ENCODE data around the gene IMMP2L.
"Not testable (repeated sequence)": the region's sequence is repeated elsewhere in the genome, so short reads cannot be mapped to it uniquely, and the experiment has no call there.

Gene IMMP2L

DNA sequence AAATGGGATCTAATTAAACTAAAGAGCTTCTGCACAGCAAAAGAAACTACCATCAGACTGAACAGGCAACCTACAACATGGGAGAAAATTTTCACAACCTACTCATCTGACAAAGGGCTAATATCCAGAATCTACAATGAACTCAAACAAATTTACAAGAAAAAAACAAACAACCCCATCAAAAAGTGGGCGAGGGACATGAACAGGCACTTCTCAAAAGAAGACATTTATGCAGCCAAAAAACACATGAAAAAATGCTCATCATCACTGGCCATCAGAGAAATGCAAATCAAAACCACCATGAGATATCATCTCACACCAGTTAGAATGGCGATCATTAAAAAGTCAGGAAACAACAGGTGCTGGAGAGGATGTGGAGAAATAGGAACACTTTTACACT lies 111.6 kb downstream of the IMMP2L start:
- not testable (repeated sequence) for DNase-seq

DNA sequence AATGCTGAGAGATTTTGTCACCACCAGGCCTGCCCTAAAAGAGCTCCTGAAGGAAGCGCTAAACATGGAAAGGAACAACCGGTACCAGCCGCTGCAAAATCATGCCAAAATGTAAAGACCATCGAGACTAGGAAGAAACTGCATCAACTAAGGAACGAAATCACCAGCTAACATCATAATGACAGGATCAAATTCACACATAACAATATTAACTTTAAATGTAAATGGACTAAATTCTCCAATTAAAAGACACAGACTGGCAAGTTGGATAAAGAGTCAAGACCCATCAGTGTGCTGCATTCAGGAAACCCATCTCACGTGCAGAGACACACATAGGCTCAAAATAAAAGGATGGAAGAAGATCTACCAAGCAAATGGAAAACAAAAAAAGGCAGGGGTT lies 114.8 kb downstream of the IMMP2L start:
- DNase-seq, result not testable (repeated sequence)

DNA sequence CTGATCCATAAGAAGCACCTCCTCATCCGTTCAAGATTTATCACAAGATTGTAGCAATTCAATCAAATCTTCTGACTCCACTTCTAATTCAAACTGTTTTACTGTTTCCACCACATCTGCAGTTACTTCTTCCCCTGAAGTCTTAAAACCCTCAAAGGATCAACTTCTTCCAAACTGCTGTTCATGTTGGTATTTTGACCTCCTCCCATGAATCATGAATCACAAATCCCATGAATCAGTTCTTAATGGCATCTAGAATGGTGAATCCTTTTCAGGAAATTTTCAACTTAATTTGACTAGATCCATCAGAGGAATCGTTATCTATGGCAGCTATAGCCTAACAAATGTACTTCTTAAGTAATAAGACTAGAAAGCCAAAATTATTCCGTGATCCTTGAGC lies 122.3 kb downstream of the IMMP2L start:
- no peak for DNase-seq

DNA sequence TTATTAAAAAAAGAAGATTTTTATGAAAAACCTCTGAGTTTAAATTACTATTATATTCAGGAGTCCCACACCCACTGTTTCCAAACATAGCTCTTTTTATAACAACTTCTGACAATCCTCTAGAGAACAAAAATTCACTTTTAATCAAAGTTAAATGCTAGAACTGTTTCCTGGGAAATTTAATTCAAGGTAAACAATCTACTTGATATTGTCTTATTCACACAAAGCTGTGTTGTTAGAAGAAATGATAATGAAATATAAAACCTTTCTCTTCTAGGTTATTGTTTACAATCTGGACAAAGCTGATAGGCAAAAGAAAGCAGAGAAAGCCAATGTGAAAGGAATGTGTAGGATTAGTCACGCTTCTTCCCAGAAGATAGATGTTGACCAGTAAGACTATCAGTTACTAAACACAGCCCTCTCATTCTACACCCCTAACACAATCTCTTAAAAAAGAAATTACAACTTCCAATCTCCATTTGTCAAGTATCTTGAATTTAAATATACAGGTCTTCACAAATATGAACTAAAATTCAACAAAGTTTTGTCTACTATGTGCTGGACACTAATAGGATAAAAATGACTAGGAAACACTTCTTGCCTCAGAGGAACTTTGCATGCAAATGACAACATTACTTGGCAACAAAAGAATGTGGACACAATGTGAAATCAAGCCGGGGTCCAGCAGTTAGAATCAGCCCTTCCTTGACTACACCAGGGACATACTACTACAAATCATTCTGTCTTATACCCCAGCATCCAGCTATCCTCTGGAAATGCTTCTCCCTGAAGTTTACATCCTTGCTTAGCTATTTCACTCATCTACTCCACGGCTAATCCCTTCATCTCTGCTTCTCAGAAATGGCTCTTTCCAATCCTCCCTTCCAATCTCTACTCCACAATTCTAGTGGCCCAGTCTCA lies 123.7 kb downstream of the IMMP2L start:
- DNase-seq, result no peak

GRCh38 chr7:111437736-111438135 lies 124.6 kb downstream of the IMMP2L start:
- DNase-seq, result no peak

DNA sequence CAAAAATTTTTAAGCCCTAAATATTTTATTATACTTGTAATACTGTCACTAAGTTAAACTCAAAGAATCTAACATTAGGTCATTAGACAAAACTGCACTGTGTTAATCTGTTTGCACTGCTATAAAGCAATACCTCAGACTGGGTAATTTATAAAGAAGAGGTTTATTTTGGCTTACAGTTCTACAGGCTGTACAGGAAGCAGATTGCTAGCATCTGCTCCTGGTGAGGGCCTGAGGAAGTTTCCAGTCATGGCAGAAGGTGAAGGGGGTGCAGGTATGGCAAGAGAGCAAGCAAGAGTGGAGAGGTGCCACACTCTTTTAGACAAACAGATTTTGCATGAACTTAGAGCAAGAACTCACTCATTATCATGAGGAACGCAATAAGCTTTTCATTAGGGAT lies 125.7 kb downstream of the IMMP2L start:
- no peak for DNase-seq

DNA sequence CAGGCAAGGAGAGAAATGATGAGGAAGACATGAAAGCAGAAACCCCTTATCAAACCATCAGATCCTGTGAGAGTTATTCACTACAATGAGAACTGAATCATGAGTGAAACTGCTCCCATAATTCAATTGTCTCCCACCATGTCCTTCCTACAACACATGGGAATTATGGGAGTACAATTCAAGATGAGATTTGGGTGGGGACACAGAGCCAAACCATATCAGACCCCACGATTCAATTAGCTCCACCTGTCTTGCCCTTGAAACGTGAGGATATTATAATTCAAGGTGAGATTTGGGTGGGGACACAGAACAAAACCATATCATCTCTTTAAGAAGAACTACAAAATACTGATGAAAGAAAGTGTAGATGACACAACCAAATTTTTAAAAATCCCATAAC lies 128.9 kb downstream of the IMMP2L start:
- DNase-seq, result no peak

GRCh38 chr7:111429781-111430180 lies 132.5 kb downstream of the IMMP2L start:
- no peak for DNase-seq

- DNase-seq, result no peak
Measured at GRCh38 chr7:111424768-111425167, 137.5 kb downstream of the IMMP2L start.

DNA sequence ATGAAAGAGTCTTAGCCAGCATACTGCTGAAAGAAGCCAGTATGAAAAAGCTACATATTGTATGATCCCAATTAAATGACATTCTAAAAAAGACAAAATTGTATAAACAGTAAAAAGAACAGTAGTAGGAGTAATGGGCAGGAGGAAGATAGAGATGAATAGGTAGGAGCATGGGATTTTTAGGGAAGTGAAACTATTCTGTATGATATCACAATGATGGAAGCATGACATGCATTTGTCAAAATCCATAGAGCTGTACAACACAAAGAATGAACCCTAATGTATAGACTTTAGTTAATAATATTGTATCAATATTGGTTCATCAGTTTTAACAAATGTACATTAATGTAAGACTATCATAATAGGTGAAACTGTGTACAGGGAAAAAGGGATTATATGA lies 147.9 kb downstream of the IMMP2L start:
- DNase-seq, result no peak

DNA sequence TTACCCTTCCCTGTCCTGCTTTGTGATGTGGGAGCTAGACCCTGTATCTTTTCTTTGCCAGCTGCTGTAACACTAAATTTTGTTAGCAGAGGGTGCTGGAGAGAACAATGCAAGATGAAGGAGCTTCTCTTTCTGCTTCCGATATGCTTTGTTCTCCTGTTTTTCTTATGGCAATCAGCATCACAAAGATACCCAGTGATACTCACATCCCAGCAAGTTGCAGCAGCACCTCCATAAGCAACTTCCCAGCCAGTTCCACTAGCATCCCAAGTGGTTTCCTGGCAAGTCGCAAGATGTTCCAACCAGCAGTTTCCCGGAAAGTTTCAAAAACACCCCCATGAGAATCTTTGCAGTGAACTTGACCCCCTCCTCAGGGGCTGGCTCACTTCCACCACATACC lies 148.6 kb downstream of the IMMP2L start:
- no peak for DNase-seq

- no peak for DNase-seq
Measured at GRCh38 chr7:111410899-111411298, 151.4 kb downstream of the IMMP2L start.

- no peak for DNase-seq
Measured at GRCh38 chr7:111409714-111410422, 152.4 kb downstream of the IMMP2L start.

DNA sequence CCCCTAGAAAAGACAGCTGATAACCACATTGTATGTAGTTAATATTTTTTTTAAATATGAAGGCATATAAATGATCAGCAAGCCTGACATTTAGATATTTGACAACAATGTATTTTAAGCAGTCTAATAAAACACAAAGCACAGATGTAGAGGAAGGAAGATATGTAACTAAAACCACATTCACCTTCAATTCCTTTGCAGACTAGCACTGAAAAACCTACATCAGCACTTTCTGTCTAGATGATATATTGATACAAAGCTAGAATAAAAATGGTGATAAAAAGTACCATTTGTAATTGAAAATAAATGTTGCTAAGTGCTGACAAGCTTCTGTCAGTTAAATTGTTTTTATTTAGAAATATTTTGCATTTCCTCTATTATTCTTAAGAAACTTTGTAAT lies 153.6 kb downstream of the IMMP2L start:
- no peak for DNase-seq

GRCh38 chr7:111407258-111407657 lies 155.0 kb downstream of the IMMP2L start:
- no peak for DNase-seq

DNA sequence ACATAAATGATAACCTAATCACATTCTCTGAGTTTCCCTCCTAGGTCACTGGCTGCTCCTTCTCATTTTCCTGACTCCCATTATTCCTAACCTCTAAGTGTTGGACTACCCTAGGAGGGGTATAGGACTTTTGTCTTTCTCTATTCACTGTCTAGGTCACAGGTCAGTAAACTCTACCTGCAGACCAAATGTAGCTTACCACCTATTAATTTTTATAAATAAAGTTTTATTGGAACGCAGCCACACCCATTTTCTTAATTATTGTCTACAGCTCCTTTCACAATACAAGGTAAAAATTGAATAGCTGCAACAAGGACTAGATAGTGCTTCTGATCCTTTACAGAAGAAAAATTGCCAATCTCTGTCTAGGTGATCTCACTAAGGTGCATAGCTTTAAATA lies 156.7 kb downstream of the IMMP2L start:
- DNase-seq, result no peak

DNA sequence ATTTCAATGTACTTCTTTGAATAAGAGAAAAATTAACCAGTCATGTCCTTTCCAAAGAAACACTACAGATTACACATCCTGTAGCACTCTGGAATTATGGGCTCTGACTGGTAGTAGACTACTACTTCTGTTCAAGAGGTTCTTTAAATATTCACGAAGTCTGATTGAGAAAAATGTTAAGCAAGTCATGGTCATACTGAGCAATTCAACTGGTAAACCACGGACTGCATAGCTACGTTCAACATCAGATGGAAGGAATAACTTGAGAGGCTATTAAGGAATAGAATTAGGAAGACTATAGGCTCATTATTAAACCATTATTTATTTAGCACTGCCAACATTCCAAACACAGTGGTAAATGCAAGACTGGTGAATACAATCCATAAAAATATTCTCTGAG lies 160.8 kb downstream of the IMMP2L start:
- DNase-seq, result no peak

- DNase-seq, result no peak
Measured at GRCh38 chr7:111400088-111400487, 162.2 kb downstream of the IMMP2L start.

- no peak for DNase-seq
Measured at GRCh38 chr7:111394891-111395290, 167.4 kb downstream of the IMMP2L start.

DNA sequence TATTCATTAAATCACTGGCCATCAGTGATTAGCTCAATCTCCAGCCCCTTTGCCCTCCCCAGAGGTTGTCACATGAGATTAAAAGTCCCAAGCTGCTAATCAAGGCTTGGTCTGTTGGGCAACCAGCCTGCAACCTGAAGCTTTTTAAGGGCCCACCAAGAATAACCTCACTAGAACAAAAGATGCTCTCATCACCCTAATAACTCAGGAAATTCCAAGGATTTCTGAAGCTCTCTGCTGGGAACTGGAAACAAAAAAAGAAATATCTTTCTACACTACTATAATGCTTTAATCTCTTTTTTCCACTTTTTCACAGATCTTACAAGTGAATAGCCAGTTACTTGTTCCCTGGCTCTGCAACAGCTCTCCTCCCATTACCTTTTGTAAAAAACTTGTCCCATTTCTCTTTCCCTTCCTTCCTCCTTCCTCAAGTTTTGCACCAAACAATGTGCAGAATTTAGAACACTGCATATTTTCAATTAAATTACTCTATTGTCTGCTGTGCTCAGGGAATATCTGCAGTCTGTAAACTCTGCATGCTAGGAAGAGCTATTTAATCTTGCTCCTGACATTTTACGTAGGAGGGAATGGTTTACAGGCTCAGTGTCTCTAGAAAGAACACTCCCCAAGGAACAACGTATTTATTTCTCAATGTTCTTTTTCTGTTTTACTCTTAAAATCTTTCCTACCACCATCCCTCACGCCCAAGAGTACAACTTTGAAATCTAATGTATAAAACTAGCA lies 169.1 kb downstream of the IMMP2L start:
- no peak for DNase-seq

DNA sequence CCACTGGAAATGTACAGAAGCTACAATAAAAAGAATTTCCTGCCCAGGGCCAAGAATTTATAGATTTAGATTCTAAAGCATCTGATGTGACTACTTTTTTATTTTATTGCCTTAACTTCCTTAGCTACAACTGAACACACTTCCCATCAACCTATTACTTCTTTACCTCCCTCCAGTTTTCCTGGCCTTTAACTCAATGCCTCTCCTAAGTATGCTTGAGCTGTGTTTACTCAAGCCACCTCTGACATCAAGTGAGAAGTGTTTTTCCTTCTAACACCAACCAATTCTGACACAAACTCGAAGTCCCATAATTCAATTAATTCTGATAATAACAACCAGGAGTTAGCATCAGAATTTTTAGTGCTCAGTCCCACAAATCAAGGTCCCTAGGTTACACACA lies 170.0 kb downstream of the IMMP2L start:
- DNase-seq, result no peak

DNA sequence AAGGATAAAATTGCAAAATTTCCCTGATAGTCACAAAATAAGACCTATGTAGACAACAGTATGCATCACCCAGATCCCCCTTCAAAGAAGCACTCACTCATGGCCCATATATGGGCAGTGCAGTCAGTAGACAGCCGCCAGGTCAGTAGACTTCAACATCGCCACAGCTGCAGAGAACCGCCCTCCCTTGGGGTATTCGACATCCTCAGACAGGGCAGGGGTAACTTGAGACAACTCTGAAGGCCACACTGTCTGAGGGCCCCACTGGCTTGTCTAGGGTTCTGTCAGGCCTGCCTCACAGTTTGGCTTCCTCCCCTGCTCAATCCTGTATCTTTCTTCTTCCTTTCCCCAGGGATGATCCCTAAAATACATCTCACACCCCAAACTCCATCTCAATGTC lies 172.3 kb downstream of the IMMP2L start:
- DNase-seq, result no peak

DNA sequence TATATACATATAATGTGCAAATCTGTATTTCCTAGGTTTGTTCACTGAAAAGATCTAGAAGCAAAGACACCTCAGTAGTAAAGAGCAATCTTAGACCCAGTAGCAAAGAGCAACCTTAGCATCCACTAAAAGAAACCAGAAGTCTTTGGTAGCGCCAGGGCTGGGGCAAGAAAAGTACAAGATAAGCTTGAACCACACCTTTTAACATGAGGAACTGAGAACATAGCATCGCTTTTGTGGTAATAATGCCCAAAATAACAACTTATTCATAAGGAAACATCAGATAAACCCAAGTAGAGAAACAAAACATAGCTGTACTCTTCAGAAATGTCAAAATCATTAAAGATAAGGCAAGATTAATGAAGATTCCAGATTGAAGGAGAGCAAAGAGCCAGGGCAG lies 173.4 kb downstream of the IMMP2L start:
- DNase-seq, result no peak

GRCh38 chr7:111388016-111388415 lies 174.3 kb downstream of the IMMP2L start:
- no peak for DNase-seq
